Activated CD8-positive, alpha-beta memory T cell treated with anti-CD3 and anti-CD28 coated beads, Interleukin-2, amount 10 ng/mL, durations not matched to agents 7 days and 5 days (primary cell): ENCODE data around the gene VPS50. TPM values are rescaled to one million over a fixed set of nuclear protein-coding genes. Genes with fewer than 3 reads are reported as not detected.
"Not testable (repeated sequence)": the region's sequence is repeated elsewhere in the genome, so short reads cannot be mapped to it uniquely, and the experiment has no call there.

ENCODE experiments used
- ATAC-seq: fragments of 150-1000 bp; cut with Tn5 transposase; one replicate; pipeline ENCODE4 v1.10.0; 2021; ENCODE audit warnings: moderate library complexity
- CTCF ChIA-PET: fragments of 350-600 bp; sonication (Branson Sonifier 250); formaldehyde crosslinking; loops from one replicate; lab custom pipeline; 2021; ENCODE audit warnings: antibody characterized with exemption; lab: Charles Lee
- DNase-seq: peaks from one replicate; pipeline ENCODE4 v3.0.0-alpha.2; 2020
- H3K27ac Mint-ChIP-seq: one replicate; pipeline ENCODE4 v1.8.0; 2021; ENCODE audit warnings: mild to moderate bottlenecking, mixed read lengths
- H3K27me3 Mint-ChIP-seq: one replicate; pipeline ENCODE4 v1.8.0; 2021; ENCODE audit warnings: mixed read lengths
- H3K36me3 Mint-ChIP-seq: one replicate; pipeline ENCODE4 v1.8.0; 2021; ENCODE audit warnings: mild to moderate bottlenecking, mixed read lengths
- H3K4me1 Mint-ChIP-seq: one replicate; pipeline ENCODE4 v1.8.0; 2021; ENCODE audit warnings: mixed read lengths
- H3K4me3 Mint-ChIP-seq: one replicate; pipeline ENCODE4 v1.8.0; 2021; ENCODE audit warnings: mild to moderate bottlenecking, moderate library complexity, mixed read lengths
- H3K9me3 Mint-ChIP-seq: one replicate; pipeline ENCODE4 v1.8.0; 2022; ENCODE audit warnings: low read depth, mixed read lengths
- total RNA-seq, 2 experiments: library from RNA; stranded (reverse); gene quantifications; one replicate each; pipeline ENCODE4 v1.2.3, GENCODE V29; 2021

VPS50 gene
- total RNA-seq, 2 experiments from 2014 or later, result 17.8 to 20.8 TPM

DNA sequence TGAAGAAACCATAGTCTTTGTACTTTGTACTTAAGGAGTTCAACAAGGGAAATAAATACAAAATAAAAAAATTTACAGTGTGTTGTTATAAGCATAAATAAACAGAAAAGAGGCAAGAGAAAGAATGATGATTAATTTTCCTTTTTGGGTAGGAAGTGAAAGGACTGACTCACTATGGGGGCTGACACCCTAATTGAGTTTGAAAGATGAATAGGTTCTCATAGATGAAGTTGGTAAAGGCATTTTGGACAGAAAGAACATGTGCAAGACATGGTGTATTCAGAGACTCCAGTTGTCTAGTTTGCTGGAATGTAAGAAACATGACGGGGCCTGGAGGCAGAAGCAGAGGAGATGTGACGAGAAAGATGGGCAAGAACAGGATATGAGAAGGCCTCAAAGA, 83.7 kb downstream of the VPS50 start:
- Mint-ChIP-seq H3K4me3 (no peak overlapping the region), H3K4me1 (peaks cover 3% of the 10 kb centered on the region), H3K9me3 (no peaks in the 10 kb centered on the region), H3K27ac (no peak overlapping the region), H3K36me3 (peaks cover 1% of the 10 kb centered on the region), H3K27me3 (no peaks in the 10 kb centered on the region)
- CTCF ChIA-PET, result no interaction called here
- no peak for ATAC-seq
- DNase-seq, result no peak

DNA sequence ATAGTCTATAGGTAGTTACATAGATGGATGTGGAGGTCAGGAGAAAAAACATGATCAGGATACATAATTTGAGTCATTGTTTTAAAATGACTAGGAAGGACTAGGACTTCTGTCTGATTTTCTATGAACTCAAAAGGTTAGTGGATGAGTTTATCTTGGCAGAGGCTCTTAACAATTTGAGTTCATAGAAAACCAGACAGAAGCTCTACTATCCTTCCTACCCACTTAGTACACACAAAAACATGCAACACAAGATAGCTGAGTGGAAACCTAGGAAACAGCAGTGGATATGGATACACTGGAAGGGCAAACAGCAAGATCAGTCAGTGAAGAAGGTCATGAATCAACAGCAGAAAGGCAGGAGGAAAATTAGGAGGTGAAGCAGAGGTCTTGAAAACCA, 84.6 kb downstream of the VPS50 start:
- no peaks in the 10 kb centered on the region for H3K9me3 Mint-ChIP-seq
- H3K36me3 Mint-ChIP-seq, result peaks cover 6% of the 10 kb centered on the region
- DNase-seq (no peak), ATAC-seq (no peak)
- no peak overlapping the region for H3K27ac Mint-ChIP-seq
- H3K4me1 Mint-ChIP-seq, result peaks cover 3% of the 10 kb centered on the region
- CTCF ChIA-PET, result no interaction called here
- H3K4me3 Mint-ChIP-seq, result no peak overlapping the region
- no peaks in the 10 kb centered on the region for H3K27me3 Mint-ChIP-seq

DNA sequence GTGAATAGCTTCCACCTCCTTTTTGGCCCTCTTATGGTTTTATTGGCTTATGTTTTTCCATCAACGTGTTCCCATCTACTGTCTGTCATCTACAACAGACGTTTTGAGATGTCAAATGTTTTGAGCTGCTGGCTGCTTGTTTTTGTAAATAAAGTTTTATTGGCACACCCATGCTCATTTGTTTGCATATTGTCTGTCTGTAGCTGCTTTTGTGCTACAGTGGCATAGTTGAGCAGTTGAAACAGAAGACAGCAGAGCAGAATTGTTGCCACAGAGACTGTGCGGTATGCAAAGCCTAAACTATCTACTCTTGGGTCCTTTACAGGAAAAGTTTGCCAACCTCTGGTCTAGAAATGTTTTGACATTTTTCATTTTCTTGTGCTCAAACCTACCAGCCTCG, 88.7 kb downstream of the VPS50 start:
- H3K4me1 Mint-ChIP-seq, result peaks cover 2% of the 10 kb centered on the region
- no peak for DNase-seq
- H3K27me3 Mint-ChIP-seq, result no peaks in the 10 kb centered on the region
- no peak overlapping the region for H3K27ac Mint-ChIP-seq
- H3K36me3 Mint-ChIP-seq, result peaks cover 13% of the 10 kb centered on the region
- no peaks in the 10 kb centered on the region for H3K9me3 Mint-ChIP-seq
- no peak overlapping the region for H3K4me3 Mint-ChIP-seq
- CTCF ChIA-PET, result no interaction called here
- ATAC-seq, result no peak

DNA sequence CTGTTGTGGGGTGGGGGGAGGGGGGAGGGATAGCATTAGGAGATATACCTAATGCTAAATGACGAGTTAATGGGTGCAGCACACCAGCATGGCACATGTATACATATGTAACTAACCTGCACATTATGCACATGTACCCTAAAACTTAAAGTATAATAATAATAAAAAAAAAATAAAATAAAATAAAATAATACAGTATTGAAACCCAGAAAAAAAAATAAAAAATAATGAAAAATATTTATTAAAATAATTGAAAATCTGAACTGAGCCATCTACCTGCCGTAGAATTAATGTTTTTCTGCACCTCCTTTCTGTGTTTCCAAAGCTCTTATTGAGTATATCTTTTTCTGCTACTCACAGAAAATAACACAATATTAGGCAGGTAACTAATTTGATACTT, 94.1 kb downstream of the VPS50 start:
- H3K27me3 Mint-ChIP-seq, ATAC-seq, H3K36me3 Mint-ChIP-seq, DNase-seq, H3K4me1 Mint-ChIP-seq, CTCF ChIA-PET, H3K27ac Mint-ChIP-seq, H3K4me3 Mint-ChIP-seq, H3K9me3 Mint-ChIP-seq: not testable (repeated sequence)

DNA sequence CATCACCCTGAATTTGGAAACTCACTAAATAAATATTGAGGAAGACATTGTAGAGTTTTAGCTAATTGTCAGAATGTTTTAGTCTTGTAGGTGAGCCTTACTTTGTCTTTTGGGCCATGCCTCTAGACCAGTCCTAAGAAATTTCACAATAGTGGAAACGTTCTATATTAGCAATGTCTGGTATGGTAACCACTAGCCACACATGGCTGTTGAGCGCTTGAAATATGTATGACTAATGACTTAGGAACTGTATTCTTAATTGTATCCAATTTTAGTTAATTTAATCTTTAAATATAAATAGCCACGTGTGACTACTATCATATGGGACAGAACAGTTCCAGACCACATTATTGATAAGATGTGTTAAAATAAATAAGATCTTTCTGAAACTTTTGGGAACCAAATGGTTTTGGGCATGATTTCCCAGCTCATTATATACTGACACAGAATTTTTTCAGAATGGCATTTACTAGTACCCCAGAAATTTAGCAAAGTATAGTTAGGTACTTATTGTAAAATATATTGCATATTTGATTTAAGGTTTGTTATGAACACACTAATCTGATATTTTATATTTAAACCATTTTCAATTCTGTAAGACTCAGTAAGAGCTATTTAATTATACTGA, 95.0 kb downstream of the VPS50 start:
- H3K27me3 Mint-ChIP-seq, result no peaks in the 10 kb centered on the region
- DNase-seq (no peak), ATAC-seq (no peak)
- H3K36me3 Mint-ChIP-seq, result peaks cover 7% of the 10 kb centered on the region
- no peaks in the 10 kb centered on the region for H3K4me1 Mint-ChIP-seq
- H3K4me3 Mint-ChIP-seq, result no peak overlapping the region
- CTCF ChIA-PET, result no interaction called here
- H3K27ac Mint-ChIP-seq, result no peak overlapping the region
- no peaks in the 10 kb centered on the region for H3K9me3 Mint-ChIP-seq

DNA sequence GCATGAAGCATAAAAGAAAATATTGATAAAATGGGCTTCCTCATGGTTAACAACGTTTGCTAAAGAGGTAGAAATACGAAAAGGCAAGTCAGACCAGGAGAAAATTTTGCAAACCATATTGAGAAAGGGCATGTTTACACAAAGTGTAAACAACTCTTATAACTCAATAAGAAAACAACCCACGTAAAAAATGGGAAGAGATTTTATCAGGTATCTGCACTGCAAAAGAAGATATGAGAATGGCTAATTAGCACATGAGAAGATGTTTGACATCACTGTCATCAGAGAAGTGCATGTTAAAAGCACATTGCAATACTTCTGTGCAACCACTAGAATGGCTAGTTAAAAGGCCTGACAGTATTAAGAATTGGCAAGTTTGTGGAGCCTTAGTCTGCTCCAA, 99.5 kb downstream of the VPS50 start:
- H3K9me3 Mint-ChIP-seq, result no peaks in the 10 kb centered on the region
- DNase-seq (no peak), ATAC-seq (no peak)
- no peaks in the 10 kb centered on the region for H3K4me1 Mint-ChIP-seq
- CTCF ChIA-PET, result no interaction called here
- H3K27ac Mint-ChIP-seq, result no peak overlapping the region
- no peak overlapping the region for H3K4me3 Mint-ChIP-seq
- H3K36me3 Mint-ChIP-seq, result no peaks in the 10 kb centered on the region
- H3K27me3 Mint-ChIP-seq, result no peaks in the 10 kb centered on the region

DNA sequence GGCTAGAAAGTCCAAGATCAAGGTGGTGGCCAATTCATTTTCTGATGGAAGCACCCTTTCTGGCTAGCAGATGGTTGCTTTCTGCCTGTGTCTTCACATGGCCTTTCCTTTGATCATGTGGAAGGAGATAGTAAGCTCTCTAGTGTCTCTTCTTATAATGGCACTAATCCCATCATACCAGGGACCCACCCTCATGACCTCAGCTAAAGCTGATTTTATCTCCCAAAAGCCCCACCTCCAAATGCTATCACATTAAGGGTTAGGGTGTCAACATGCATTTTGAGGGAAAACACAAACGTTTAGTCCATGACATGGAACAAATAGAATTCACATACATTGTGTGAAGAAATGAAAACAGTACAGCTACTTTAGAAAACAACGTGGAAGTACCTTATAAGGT, 100.0 kb downstream of the VPS50 start:
- Mint-ChIP-seq H3K9me3 (no peaks in the 10 kb centered on the region), H3K27me3 (no peaks in the 10 kb centered on the region), H3K36me3 (no peaks in the 10 kb centered on the region), H3K27ac (no peak overlapping the region), H3K4me3 (no peak overlapping the region), H3K4me1 (no peaks in the 10 kb centered on the region)
- ATAC-seq (no peak), DNase-seq (no peak)
- CTCF ChIA-PET, result no interaction called here

DNA sequence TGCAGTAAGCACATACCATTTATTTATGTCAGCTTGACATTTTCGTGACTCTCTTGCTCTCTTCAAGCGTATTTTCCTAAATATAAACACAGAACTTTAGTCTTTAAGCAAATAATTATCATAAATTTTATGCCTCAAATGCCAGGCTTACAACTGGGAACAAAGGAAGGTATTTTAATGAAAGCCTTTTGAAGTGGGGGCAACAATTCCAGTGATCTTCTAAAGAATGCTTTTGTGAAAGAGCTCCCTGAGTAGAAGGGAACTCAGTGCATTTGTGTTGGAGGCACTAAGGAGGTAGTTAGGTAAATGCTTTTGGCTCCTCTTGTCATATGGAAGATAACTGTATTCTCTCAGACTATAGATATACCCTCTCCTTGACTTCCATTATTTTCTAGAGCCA, 104.9 kb downstream of the VPS50 start:
- no peaks in the 10 kb centered on the region for H3K27me3 Mint-ChIP-seq
- peaks cover 17% of the 10 kb centered on the region for H3K36me3 Mint-ChIP-seq
- DNase-seq, result no peak
- H3K9me3 Mint-ChIP-seq, result peaks cover 2% of the 10 kb centered on the region
- H3K27ac Mint-ChIP-seq, result no peak overlapping the region
- H3K4me3 Mint-ChIP-seq, result no peak overlapping the region
- ATAC-seq, result no peak
- CTCF ChIA-PET, result no interaction called here
- H3K4me1 Mint-ChIP-seq, result no peaks in the 10 kb centered on the region

DNA sequence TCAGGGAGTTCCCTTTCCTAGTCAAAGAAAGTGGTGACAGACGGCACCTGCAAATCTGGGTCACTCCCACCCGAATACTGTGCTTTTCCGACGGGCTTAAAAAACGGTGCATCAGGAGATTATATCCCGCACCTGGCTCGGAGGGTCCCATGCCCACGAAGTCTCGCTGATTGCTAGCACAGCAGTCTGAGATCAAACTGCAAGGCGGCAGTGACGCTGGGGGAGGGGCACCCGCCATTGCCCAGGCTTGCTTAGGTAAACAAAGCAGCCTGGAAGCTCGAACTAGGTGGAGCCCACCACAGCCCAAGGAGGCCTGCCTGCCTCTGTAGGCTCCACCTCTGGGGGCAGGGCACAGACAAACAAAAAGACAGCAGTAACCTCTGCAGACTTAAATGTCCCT, 110.0 kb downstream of the VPS50 start:
- DNase-seq, ATAC-seq, H3K4me1 Mint-ChIP-seq, H3K4me3 Mint-ChIP-seq, H3K27ac Mint-ChIP-seq, H3K9me3 Mint-ChIP-seq, CTCF ChIA-PET, H3K27me3 Mint-ChIP-seq: not testable (repeated sequence)
- H3K36me3 Mint-ChIP-seq, result peaks cover 20% of the 10 kb centered on the region

DNA sequence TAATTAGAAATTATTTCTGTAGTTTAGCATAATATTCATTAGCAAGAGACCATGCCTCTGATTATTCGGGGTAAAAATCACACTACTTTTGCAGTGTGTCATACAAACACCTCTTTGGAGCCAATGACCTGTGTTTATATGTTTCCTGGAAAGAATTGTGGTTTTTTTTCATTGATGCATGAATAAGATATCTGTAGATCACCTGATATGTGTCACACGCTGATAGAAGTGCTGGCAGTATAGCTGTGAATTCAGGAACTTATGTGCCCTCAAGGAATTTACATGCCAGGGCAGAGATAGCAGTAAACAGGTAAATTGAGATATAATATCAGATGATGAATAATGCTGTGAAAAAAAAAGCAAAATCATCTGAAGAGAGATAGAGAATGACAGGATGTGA, 118.2 kb downstream of the VPS50 start:
- CTCF ChIA-PET, result no interaction called here
- H3K27ac Mint-ChIP-seq, result no peak overlapping the region
- ATAC-seq, result no peak
- H3K36me3 Mint-ChIP-seq, result peaks cover 10% of the 10 kb centered on the region
- no peak overlapping the region for H3K4me3 Mint-ChIP-seq
- H3K4me1 Mint-ChIP-seq, result peaks cover 6% of the 10 kb centered on the region
- DNase-seq, result no peak
- H3K27me3 Mint-ChIP-seq, result no peaks in the 10 kb centered on the region
- H3K9me3 Mint-ChIP-seq, result no peaks in the 10 kb centered on the region

DNA sequence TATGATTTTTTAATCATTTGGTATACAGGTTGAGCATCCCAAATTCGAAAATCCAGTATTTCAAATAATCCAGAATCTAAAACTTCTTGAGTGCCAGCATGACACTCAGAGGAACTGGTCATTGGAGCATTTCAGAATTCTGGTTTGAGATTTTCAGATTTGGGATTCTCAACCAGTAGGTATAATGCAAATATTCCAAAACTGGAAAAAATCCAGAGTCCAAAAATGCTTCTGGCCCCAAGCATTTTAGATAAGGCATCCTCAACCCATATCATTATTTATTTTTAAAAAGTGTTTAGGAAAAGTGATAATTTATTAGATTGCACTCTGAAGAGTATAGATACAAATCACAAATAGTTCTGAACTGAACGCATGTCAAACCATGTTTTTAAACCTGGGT, 120.7 kb downstream of the VPS50 start:
- DNase-seq (no peak), ATAC-seq (no peak)
- no peak overlapping the region for H3K4me3 Mint-ChIP-seq
- H3K27me3 Mint-ChIP-seq, result no peaks in the 10 kb centered on the region
- peaks cover 6% of the 10 kb centered on the region for H3K4me1 Mint-ChIP-seq
- H3K27ac Mint-ChIP-seq, result no peak overlapping the region
- no peaks in the 10 kb centered on the region for H3K9me3 Mint-ChIP-seq
- CTCF ChIA-PET, result no interaction called here
- peaks cover 10% of the 10 kb centered on the region for H3K36me3 Mint-ChIP-seq

DNA sequence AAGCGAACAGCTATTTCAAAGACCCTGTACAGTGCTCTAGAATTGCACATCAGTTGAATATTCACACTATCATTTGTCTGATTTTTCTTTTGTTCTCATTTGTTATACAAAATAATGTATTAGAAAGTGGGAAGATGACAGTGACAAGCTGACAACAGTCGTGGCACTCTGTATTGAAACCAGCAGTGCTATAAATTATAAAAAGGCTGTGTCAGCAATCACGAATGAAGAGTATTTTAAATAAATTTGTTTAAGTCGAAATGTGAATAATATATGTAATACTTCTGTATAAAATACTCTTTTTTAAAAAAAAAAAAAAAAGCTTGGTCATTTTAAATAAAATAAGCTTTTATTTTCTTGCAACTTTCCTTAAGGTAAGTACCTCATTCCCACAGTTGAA, 122.6 kb downstream of the VPS50 start:
- no peak for ATAC-seq
- H3K9me3 Mint-ChIP-seq, result no peaks in the 10 kb centered on the region
- no peaks in the 10 kb centered on the region for H3K27me3 Mint-ChIP-seq
- CTCF ChIA-PET, result no interaction called here
- H3K36me3 Mint-ChIP-seq, result peaks cover 12% of the 10 kb centered on the region
- no peak for DNase-seq
- no peak overlapping the region for H3K4me3 Mint-ChIP-seq
- no peak overlapping the region for H3K27ac Mint-ChIP-seq
- peaks cover 6% of the 10 kb centered on the region for H3K4me1 Mint-ChIP-seq

DNA sequence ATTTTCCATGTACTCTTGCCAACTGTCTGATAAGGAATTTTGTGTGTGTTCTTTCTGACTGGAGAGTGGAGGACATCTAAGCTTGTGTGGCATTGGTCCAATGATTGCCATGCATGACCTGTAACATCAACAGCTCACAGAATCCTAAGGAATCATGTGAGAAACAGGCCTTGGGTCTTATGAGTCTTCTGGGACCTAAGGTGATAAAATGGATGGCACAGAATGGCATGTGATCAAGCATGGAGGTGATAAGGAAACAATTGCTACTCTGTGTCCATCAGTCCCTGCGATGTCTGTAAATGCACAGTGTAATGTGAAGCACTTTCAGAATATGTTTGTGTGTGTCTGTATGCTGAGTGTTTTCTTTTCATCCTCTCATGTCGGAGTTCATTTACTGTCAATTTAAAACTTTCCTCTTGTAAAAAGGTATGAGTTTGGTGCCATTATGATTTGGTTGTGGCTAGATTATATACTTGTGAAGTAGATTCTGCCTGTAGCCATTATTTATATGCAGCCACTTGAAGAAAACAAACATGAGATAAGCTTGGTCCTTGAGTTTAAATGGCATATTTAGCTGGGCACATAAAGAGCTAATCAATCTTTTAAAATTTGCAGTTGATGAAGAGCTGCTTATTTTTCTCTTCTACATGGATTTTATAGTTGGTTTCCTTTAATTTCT, 127.5 kb downstream of the VPS50 start:
- Mint-ChIP-seq H3K27ac (no peak overlapping the region), H3K36me3 (peaks cover 8% of the 10 kb centered on the region), H3K9me3 (no peaks in the 10 kb centered on the region), H3K4me3 (no peak overlapping the region), H3K27me3 (no peaks in the 10 kb centered on the region), H3K4me1 (no peaks in the 10 kb centered on the region)
- ATAC-seq (no peak), DNase-seq (no peak)
- CTCF ChIA-PET, result no interaction called here

DNA sequence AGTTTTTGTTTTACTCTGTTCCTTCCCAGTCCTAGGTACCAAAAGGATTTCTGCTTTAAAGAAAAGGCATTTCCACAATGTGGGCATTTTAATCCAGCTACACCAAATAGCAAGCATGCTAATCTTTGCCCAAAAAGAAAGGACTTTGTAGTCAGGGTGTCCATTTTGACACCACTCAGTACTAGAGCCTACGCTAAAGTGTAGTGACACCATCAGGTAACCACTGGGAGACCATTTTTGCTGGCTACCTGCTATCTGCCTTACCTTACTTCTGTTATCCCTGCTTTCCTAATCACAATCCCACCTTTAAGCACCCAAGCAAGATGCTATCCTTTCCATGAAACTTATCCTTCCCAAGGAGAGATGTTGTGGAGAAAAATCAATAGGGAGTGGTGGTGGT, 129.7 kb downstream of the VPS50 start:
- no peak overlapping the region for H3K27ac Mint-ChIP-seq
- no peak overlapping the region for H3K4me3 Mint-ChIP-seq
- H3K4me1 Mint-ChIP-seq, result no peaks in the 10 kb centered on the region
- H3K9me3 Mint-ChIP-seq, result no peaks in the 10 kb centered on the region
- peaks cover 8% of the 10 kb centered on the region for H3K36me3 Mint-ChIP-seq
- ATAC-seq (no peak), DNase-seq (no peak)
- H3K27me3 Mint-ChIP-seq, result no peaks in the 10 kb centered on the region
- CTCF ChIA-PET, result no interaction called here
